Suppressor macrophage (primary cell): ENCODE results near the gene HMG20A.
"Not testable (repeated sequence)": the region's sequence is repeated elsewhere in the genome, so short reads cannot be mapped to it uniquely, and the experiment has no call there.

Experiments
- DNase-seq, 4 experiments: peaks; one replicate each; pipeline ENCODE4 v3.0.0-alpha.2; 2020 to 2022
- total RNA-seq, 17 experiments: gene quantifications; one replicate each; lab custom pipeline; 2026; ENCODE audit warnings: mixed read lengths in 6 of 17, inconsistent platforms in 3 of 17; lab: John Stamatoyannopoulos, UW

HMG20A gene
- total RNA-seq: 8.9 to 49.0 (median 32.5) reads per million in 17 experiments

- peak in 3 of 4 experiments; percentile 76 to 88 (median 85) for DNase-seq
Measured at GRCh38 chr15:77420610-77421369, at the start of gene HMG20A. HMG20A (plus strand) TSS chr15:77420888; CDS start chr15:77458408, 37,520 bp downstream.

GRCh38 chr15:77371850-77372563, 48.7 kb upstream of the HMG20A start:
- peak in 2 of 4 experiments; percentile 16 to 21 for DNase-seq

GRCh38 chr15:77373441-77373840, 47.2 kb upstream of the HMG20A start:
- DNase-seq: no peak

- no peak for DNase-seq
Measured at GRCh38 chr15:77375133-77375532, 45.6 kb upstream of the HMG20A start.

- no peak for DNase-seq
Measured at GRCh38 chr15:77376770-77377169, 43.9 kb upstream of the HMG20A start.

GRCh38 chr15:77380033-77380432, 40.7 kb upstream of the HMG20A start:
- DNase-seq: no peak

GRCh38 chr15:77384086-77384485, 36.6 kb upstream of the HMG20A start:
- no peak for DNase-seq

- DNase-seq: no peak
Measured at GRCh38 chr15:77384589-77385359, 35.9 kb upstream of the HMG20A start.

- DNase-seq: no peak
Measured at GRCh38 chr15:77386626-77387025, 34.1 kb upstream of the HMG20A start.

- peak in 3 of 4 experiments; percentile 4 to 53 (median 37) for DNase-seq
Measured at GRCh38 chr15:77387365-77388105, 33.2 kb upstream of the HMG20A start.

- DNase-seq: peak in 2 of 4 experiments; percentile 37 to 40
Measured at GRCh38 chr15:77391372-77391951, 29.2 kb upstream of the HMG20A start.

- no peak for DNase-seq
Measured at GRCh38 chr15:77392762-77393470, 27.8 kb upstream of the HMG20A start.

GRCh38 chr15:77393471-77393840, 27.2 kb upstream of the HMG20A start:
- no peak for DNase-seq

GRCh38 chr15:77395013-77395774, 25.5 kb upstream of the HMG20A start:
- no peak for DNase-seq

- DNase-seq: no peak
Measured at GRCh38 chr15:77396692-77397091, 24.0 kb upstream of the HMG20A start.

GRCh38 chr15:77398927-77399326, 21.8 kb upstream of the HMG20A start:
- DNase-seq: no peak

- DNase-seq: no peak
Measured at GRCh38 chr15:77400258-77400657, 20.4 kb upstream of the HMG20A start.

GRCh38 chr15:77402740-77403379, 17.8 kb upstream of the HMG20A start:
- peak; percentile 43 to 82 (median 57) for DNase-seq

- not testable (repeated sequence) for DNase-seq
Measured at GRCh38 chr15:77406173-77406759, 14.4 kb upstream of the HMG20A start.

GRCh38 chr15:77406846-77407245, 13.8 kb upstream of the HMG20A start:
- no peak for DNase-seq
